Adrenal gland (tissue), 5 donors: ENCODE results near the gene DIO1.

Source experiments
- CTCF ChIP-seq, 6 experiments: fragments of 450-650 bp in 4 of 6; fragments of 200-600 bp in 2 of 6; sonication (generic) in 1 of 6; IDR thresholded peaks; 1 replicate in 5 of 6; 2 replicates in 1 of 6; pipeline versions ENCODE4 v1.5.1 to v1.8.0; 2016 to 2021; ENCODE audit warnings: antibody characterized with exemption in 6 of 6, mild to moderate bottlenecking in 2 of 6, moderate library complexity in 1 of 6
- POLR2A ChIP-seq, 2 donors: fragments of 450-650 bp; IDR thresholded peaks; one replicate each; pipeline ENCODE4 v1.6.1; 2017; ENCODE audit warnings: antibody characterized with exemption in 2 of 2, mild to moderate bottlenecking in 2 of 2, moderate library complexity in 1 of 2
- donor health status: DM: no; HTN: no; CAD: no.

DNA sequence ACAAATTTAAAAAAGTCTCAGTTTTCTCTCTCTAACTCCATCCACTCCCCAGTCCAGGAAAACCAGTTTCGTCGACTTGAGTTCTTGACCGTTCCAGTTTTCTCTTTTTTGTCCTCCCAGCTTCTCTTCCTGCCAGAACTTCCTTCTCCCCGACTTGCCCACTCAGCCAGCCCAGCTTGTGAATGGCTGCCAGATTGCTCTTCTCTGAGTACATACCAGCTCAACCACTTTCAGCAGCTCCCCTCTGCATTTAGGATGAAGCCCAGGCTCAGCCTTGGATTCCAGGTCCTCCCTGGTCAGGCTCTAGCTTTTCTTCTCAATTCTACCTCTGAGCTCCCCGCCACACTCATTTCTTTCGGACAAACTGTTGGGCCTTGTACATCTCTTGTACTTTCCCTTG, 1.4 kb downstream of the DIO1 start:
- TF ChIP-seq CTCF (IDR thresholded peaks at IDR 0.05), result no peak
- no peak for TF ChIP-seq POLR2A (IDR thresholded peaks at IDR 0.05)
